IMR-90 (cell line): ENCODE results near the gene ADGRL3. TPM values are rescaled to one million over a fixed set of nuclear protein-coding genes. Genes with fewer than 3 reads are reported as not detected.

Experiments
- ATAC-seq: fragments of 200-7000 bp; cut with Tn5 transposase; 2 replicates; pipeline ENCODE4 v1.9.1; 2020; ENCODE audit warnings: low read depth, mild to moderate bottlenecking, moderate library complexity
- BruUV-seq: library from RNA; stranded (reverse); fragments of 400-500 nt; replicated peaks from 2 replicates; lab custom pipeline; 2021; lab: Mats Ljungman, UMichigan
- CTCF ChIA-PET: fragments of 300-600 bp; formaldehyde crosslinking; extraction: SDS; loops from one replicate; lab custom pipeline; 2021; ENCODE audit warnings: antibody characterized with exemption; lab: Yijun Ruan, JAX
- POLR2A ChIA-PET: fragments of 300-600 bp; sonication (Branson Sonifier 250); formaldehyde crosslinking; loops from one replicate; lab custom pipeline; 2022; ENCODE audit warnings: antibody characterized with exemption; ENCODE audit not compliant: unreplicated experiment; lab: Charles Lee
- DNase-seq: peaks from one replicate; pipeline ENCODE4 v3.0.0; 2013
- H2AFZ ChIP-seq: replicated peaks from 2 replicates; pipeline ENCODE3; 2013; ENCODE audit warnings: low read length, mild to moderate bottlenecking; ENCODE audit not compliant: poor library complexity
- H2AK5ac ChIP-seq: 2 replicates; pipeline ENCODE4 v1.6.1; 2013; ENCODE audit warnings: low read depth, low read length, inconsistent platforms
- H2AK9ac ChIP-seq: replicated peaks from 2 replicates; pipeline ENCODE3; 2013; ENCODE audit warnings: mild to moderate bottlenecking, low read depth, low read length, moderate library complexity; ENCODE audit not compliant: poor library complexity
- H2BK120ac ChIP-seq: 2 replicates; pipeline ENCODE4 v1.6.1; 2013; ENCODE audit warnings: low read depth, low read length, inconsistent platforms
- H2BK15ac ChIP-seq: 3 replicates; pipeline ENCODE4 v1.6.1; 2013; ENCODE audit warnings: low read depth, low read length, inconsistent platforms
- H2BK20ac ChIP-seq: 2 replicates; pipeline ENCODE4 v1.6.1; 2013; ENCODE audit warnings: low read depth, mild to moderate bottlenecking, inconsistent platforms, low read length, moderate library complexity
- H2BK5ac ChIP-seq: 2 replicates; pipeline ENCODE4 v1.6.1; 2013; ENCODE audit warnings: mild to moderate bottlenecking, low read depth, low read length, inconsistent platforms; ENCODE audit not compliant: poor library complexity, severe bottlenecking
- H3K14ac ChIP-seq: replicated peaks from 2 replicates; pipeline ENCODE4 v1.6.1; 2013; ENCODE audit warnings: low read depth, low read length, inconsistent platforms
- H3K18ac ChIP-seq: 2 replicates; pipeline ENCODE4 v1.6.1; 2013; ENCODE audit warnings: low read depth, low read length, control low read depth
- H3K23ac ChIP-seq: 2 replicates; pipeline ENCODE4 v1.6.1; 2013; ENCODE audit warnings: low read depth, low read length, inconsistent platforms
- H3K27ac ChIP-seq: 2 replicates; pipeline ENCODE4 v1.5.1; 2013; ENCODE audit warnings: mild to moderate bottlenecking, control low read depth, low read length; ENCODE audit not compliant: insufficient read depth
- H3K27me3 ChIP-seq: 2 replicates; pipeline ENCODE4 v1.6.1; 2013; ENCODE audit warnings: low read length; ENCODE audit not compliant: control insufficient read depth, insufficient read depth
- H3K36me3 ChIP-seq: 2 replicates; pipeline ENCODE4 v1.6.1; 2013; ENCODE audit warnings: low read length, mixed read lengths; ENCODE audit not compliant: control insufficient read depth, insufficient read depth
- H3K4ac ChIP-seq: 2 replicates; pipeline ENCODE4 v1.6.1; 2013; ENCODE audit warnings: low read depth, low read length, inconsistent platforms
- H3K4me1 ChIP-seq: 2 replicates; pipeline ENCODE4 v1.6.1; 2013; ENCODE audit warnings: low read length, mixed read lengths; ENCODE audit not compliant: control insufficient read depth, insufficient read depth
- H3K4me2 ChIP-seq: 2 replicates; pipeline ENCODE4 v1.6.1; 2013; ENCODE audit warnings: low read depth, mild to moderate bottlenecking, control low read depth, low read length, moderate library complexity
- H3K4me3 ChIP-seq: 2 replicates; pipeline ENCODE4 v1.5.1; 2013; ENCODE audit warnings: low read depth, mild to moderate bottlenecking, control low read depth, low read length, moderate library complexity; ENCODE audit not compliant: insufficient read depth
- H3K56ac ChIP-seq: 2 replicates; pipeline ENCODE4 v1.6.1; 2013; ENCODE audit warnings: low read length, inconsistent platforms; ENCODE audit not compliant: insufficient read depth; ENCODE audit errors: extremely low read depth
- H3K79me1 ChIP-seq, 2 experiments: 2 replicates each; pipeline ENCODE4 v1.6.1; 2013; ENCODE audit warnings: low read length in 2 of 2, inconsistent platforms in 1 of 2, low read depth in 1 of 2
- H3K9ac ChIP-seq: 2 replicates; pipeline ENCODE4 v1.6.1; 2013; ENCODE audit warnings: low read depth, low read length, control low read depth
- H3K9me1 ChIP-seq: 2 replicates; pipeline ENCODE4 v1.6.1; 2013; ENCODE audit warnings: low read length, inconsistent platforms; ENCODE audit not compliant: insufficient read depth
- H3K9me3 ChIP-seq: 2 replicates; pipeline ENCODE4 v1.6.1; 2013; ENCODE audit warnings: low read length; ENCODE audit not compliant: control insufficient read depth, insufficient read depth
- H4K20me1 ChIP-seq: 2 replicates; pipeline ENCODE4 v1.6.1; 2013; ENCODE audit warnings: low read length, inconsistent platforms; ENCODE audit not compliant: insufficient read depth
- H4K5ac ChIP-seq: 2 replicates; pipeline ENCODE4 v1.6.1; 2013; ENCODE audit warnings: mild to moderate bottlenecking, low read depth, low read length, control low read depth
- H4K8ac ChIP-seq, 2 experiments: 2 replicates each; pipeline ENCODE4 v1.6.1; 2013; ENCODE audit warnings: low read depth in 2 of 2, low read length in 2 of 2, control low read depth in 1 of 2, inconsistent platforms in 1 of 2
- H4K91ac ChIP-seq: 2 replicates; pipeline ENCODE4 v1.6.1; 2013; ENCODE audit warnings: low read depth, low read length, inconsistent platforms; ENCODE audit not compliant: insufficient read depth
- BHLHE40 ChIP-seq: fragments of 150-350 bp; IDR thresholded peaks from 2 replicates; pipeline ENCODE4 v1.6.1; 2016; ENCODE audit warnings: mild to moderate bottlenecking, low read depth, low read length
- CEBPB ChIP-seq: IDR thresholded peaks from 2 replicates; pipeline ENCODE4 v1.6.1; 2012; ENCODE audit warnings: low read depth, low read length, improper control_type of control experiment
- CHD1 ChIP-seq: IDR thresholded peaks from 2 replicates; pipeline ENCODE4 v1.6.1; 2012; ENCODE audit warnings: low read depth, low read length, improper control_type of control experiment
- FOS ChIP-seq: fragments of 150-350 bp; IDR thresholded peaks from 2 replicates; pipeline ENCODE4 v1.6.1; 2016; ENCODE audit warnings: low read depth, low read length
- MAFK ChIP-seq: IDR thresholded peaks from 2 replicates; pipeline ENCODE4 v1.6.1; 2012; ENCODE audit warnings: low read depth, low read length, improper control_type of control experiment
- MAZ ChIP-seq: IDR thresholded peaks from 2 replicates; pipeline ENCODE4 v1.6.1; 2012; ENCODE audit warnings: low read depth, mild to moderate bottlenecking, low read length, improper control_type of control experiment, moderate library complexity, borderline replicate concordance
- MXI1 ChIP-seq: IDR thresholded peaks from 2 replicates; pipeline ENCODE4 v1.6.1; 2012; ENCODE audit warnings: low read depth, mild to moderate bottlenecking, low read length, moderate library complexity, borderline replicate concordance
- NFE2L2 ChIP-seq: fragments of 150-350 bp; IDR thresholded peaks from 2 replicates; pipeline ENCODE4 v1.6.1; 2016; ENCODE audit warnings: low read depth, mild to moderate bottlenecking, low read length
- POLR2A ChIP-seq: IDR thresholded peaks from 2 replicates; pipeline ENCODE4 v1.6.1; 2012; ENCODE audit warnings: mild to moderate bottlenecking, low read depth, low read length
- RAD21 ChIP-seq: IDR thresholded peaks from 2 replicates; pipeline ENCODE4 v1.6.1; 2012; ENCODE audit warnings: low read length, improper control_type of control experiment
- RCOR1 ChIP-seq: IDR thresholded peaks from 2 replicates; pipeline ENCODE4 v1.6.1; 2012; ENCODE audit warnings: mild to moderate bottlenecking, low read length, improper control_type of control experiment; ENCODE audit not compliant: insufficient replicate concordance
- RFX5 ChIP-seq: IDR thresholded peaks from 2 replicates; pipeline ENCODE4 v1.8.0; 2012; ENCODE audit warnings: low read depth, mild to moderate bottlenecking, low read length, moderate library complexity
- SMC3 ChIP-seq: fragments of 150-350 bp; IDR thresholded peaks from 2 replicates; pipeline ENCODE4 v1.6.1; 2016; ENCODE audit warnings: low read depth, mild to moderate bottlenecking, antibody characterized with exemption, low read length, moderate library complexity
- WGBS, 2 experiments: methylation state at CpG; one replicate each; pipeline versions ENCODE4 v1.1.5 to v1.1.7; 2013; ENCODE audit warnings: missing lambda C conversion rate in 2 of 2; ENCODE audit not compliant: insufficient read length in 1 of 2; ENCODE audit errors: extremely low coverage in 2 of 2; 5-methylcytosine and 5-hydroxymethylcytosine counted together
- dilution Hi-C: fragments of 300-500 bp; cut with HindIII; formaldehyde crosslinking; loops from one replicate; pipeline ENCODE4 v1.14.3; 2018; ENCODE audit warnings: low sequenced_read_pairs; ENCODE audit not compliant: unreplicated experiment
- in situ Hi-C: fragments of 300-500 bp; cut with MboI; formaldehyde crosslinking; loops from 3 replicates; pipeline ENCODE4 v1.14.3; 2019; ENCODE audit warnings: low sequenced_read_pairs, inconsistent platforms, mixed read lengths
- intact Hi-C: fragments of 100-400 bp; cut with micrococcal nuclease; formaldehyde crosslinking; loops from 2 replicates; pipeline ENCODE4 v1.10.0; 2022
- polyA plus RNA-seq, 3 experiments: library from polyadenylated mRNA; depleted of rRNA; stranded (reverse); fragments of >200 nt; gene quantifications; 2 replicates each; pipeline ENCODE4 v1.2.3, GENCODE V29; 2012; ENCODE audit warnings: low replicate concordance in 1 of 3
- total RNA-seq: library from RNA; depleted of rRNA; stranded (reverse); fragments of >200 nt; gene quantifications from 2 replicates; pipeline ENCODE4 v1.2.3, GENCODE V29; 2012
- TF ChIP-seq, protein P1 (sequence below): fragments of 150-350 bp; IDR thresholded peaks from 2 replicates; pipeline ENCODE4 v1.6.1; 2017; ENCODE audit warnings: mild to moderate bottlenecking, antibody characterized with exemption, low read length, low read depth
- TF ChIP-seq, protein P2 (sequence below): fragments of 150-350 bp; IDR thresholded peaks from 2 replicates; pipeline ENCODE4 v1.6.1; 2016; ENCODE audit warnings: low read depth, mild to moderate bottlenecking, low read length, moderate library complexity, borderline replicate concordance
- TF ChIP-seq, protein P3 (sequence below): conservative IDR thresholded peaks from 2 replicates; pipeline ENCODE4 v1.5.1; 2012; ENCODE audit warnings: mild to moderate bottlenecking, low read depth, low read length, improper control_type of control experiment

Gene ADGRL3
- total and polyA plus RNA-seq, 2 of the 4 experiments (the other 2 are of a cell fraction) = 0.46 to 2.5 TPM

DNA sequence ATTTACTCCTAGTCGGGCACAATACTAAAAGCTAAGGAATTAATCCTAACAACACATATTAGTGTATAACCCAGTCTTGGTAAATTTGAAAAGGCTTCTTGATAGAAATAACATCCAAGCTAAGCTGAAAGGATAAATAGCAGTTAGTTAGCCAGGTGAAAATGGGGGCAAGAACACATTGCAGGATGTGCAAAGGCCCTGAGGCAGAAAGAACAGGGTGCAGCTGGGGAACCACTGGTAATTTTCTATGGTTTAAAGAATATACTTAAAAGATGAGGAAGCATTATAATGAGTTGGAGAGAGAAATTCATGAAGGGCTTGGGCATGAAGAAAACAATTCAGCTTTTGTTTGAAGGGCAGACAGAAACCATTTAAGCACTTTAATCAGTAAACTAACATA, 689.0 kb downstream of the ADGRL3 start:
- H3K9ac ChIP-seq = no peak overlapping the region
- H2BK20ac ChIP-seq = no peak overlapping the region
- no peaks in the 10 kb centered on the region for H3K9me1 ChIP-seq
- H3K56ac ChIP-seq = no peak overlapping the region
- no peaks in the 10 kb centered on the region for H3K36me3 ChIP-seq
- H3K79me1 ChIP-seq = no peaks in the 10 kb centered on the region
- no peaks in the 10 kb centered on the region for H3K27me3 ChIP-seq
- H3K27ac ChIP-seq = no peak overlapping the region
- H2BK5ac ChIP-seq = no peak overlapping the region
- ChIA-PET POLR2A (no interaction called here), CTCF (no interaction called here)
- no peak overlapping the region for H3K23ac ChIP-seq
- H2AFZ ChIP-seq = no peak overlapping the region
- H2BK15ac ChIP-seq = no peak overlapping the region
- H4K91ac ChIP-seq = no peak overlapping the region
- H2AK5ac ChIP-seq = no peak overlapping the region
- ATAC-seq = no peak
- in situ Hi-C loops = no loop called here
- no CpG with 5 or more reads among the region's 1 CpG for WGBS, 2 experiments
- H3K14ac ChIP-seq = no peak overlapping the region
- DNase-seq = no peak
- dilution Hi-C loops = no loop called here
- H3K4me2 ChIP-seq = no peak overlapping the region
- intact Hi-C loops = no loop called here
- H3K4ac ChIP-seq = no peak overlapping the region
- H3K9me3 ChIP-seq = no peaks in the 10 kb centered on the region
- TF ChIP-seq NFE2L2 = no peak
- TF ChIP-seq SMC3 = no peak
- no peak for TF ChIP-seq CHD1
- TF ChIP-seq, protein P1, sequence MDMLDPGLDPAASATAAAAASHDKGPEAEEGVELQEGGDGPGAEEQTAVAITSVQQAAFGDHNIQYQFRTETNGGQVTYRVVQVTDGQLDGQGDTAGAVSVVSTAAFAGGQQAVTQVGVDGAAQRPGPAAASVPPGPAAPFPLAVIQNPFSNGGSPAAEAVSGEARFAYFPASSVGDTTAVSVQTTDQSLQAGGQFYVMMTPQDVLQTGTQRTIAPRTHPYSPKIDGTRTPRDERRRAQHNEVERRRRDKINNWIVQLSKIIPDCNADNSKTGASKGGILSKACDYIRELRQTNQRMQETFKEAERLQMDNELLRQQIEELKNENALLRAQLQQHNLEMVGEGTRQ = no peak
- TF ChIP-seq MAFK = no peak
- TF ChIP-seq, protein P2, sequence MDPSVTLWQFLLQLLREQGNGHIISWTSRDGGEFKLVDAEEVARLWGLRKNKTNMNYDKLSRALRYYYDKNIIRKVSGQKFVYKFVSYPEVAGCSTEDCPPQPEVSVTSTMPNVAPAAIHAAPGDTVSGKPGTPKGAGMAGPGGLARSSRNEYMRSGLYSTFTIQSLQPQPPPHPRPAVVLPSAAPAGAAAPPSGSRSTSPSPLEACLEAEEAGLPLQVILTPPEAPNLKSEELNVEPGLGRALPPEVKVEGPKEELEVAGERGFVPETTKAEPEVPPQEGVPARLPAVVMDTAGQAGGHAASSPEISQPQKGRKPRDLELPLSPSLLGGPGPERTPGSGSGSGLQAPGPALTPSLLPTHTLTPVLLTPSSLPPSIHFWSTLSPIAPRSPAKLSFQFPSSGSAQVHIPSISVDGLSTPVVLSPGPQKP = no peak
- no peak for TF ChIP-seq RAD21
- no peak for TF ChIP-seq POLR2A
- no peak for TF ChIP-seq RCOR1
- no peak for TF ChIP-seq MXI1
- TF ChIP-seq FOS = no peak
- TF ChIP-seq, protein P3, sequence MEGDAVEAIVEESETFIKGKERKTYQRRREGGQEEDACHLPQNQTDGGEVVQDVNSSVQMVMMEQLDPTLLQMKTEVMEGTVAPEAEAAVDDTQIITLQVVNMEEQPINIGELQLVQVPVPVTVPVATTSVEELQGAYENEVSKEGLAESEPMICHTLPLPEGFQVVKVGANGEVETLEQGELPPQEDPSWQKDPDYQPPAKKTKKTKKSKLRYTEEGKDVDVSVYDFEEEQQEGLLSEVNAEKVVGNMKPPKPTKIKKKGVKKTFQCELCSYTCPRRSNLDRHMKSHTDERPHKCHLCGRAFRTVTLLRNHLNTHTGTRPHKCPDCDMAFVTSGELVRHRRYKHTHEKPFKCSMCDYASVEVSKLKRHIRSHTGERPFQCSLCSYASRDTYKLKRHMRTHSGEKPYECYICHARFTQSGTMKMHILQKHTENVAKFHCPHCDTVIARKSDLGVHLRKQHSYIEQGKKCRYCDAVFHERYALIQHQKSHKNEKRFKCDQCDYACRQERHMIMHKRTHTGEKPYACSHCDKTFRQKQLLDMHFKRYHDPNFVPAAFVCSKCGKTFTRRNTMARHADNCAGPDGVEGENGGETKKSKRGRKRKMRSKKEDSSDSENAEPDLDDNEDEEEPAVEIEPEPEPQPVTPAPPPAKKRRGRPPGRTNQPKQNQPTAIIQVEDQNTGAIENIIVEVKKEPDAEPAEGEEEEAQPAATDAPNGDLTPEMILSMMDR = no peak
- TF ChIP-seq RFX5 = no peak
- no peak for TF ChIP-seq BHLHE40
- no peak for TF ChIP-seq CEBPB
- TF ChIP-seq MAZ = no peak
- no peak overlapping the region for H4K5ac ChIP-seq
- H3K4me3 ChIP-seq = no peak overlapping the region
- no peak overlapping the region for H2BK120ac ChIP-seq
- no peak overlapping the region for H3K18ac ChIP-seq
- no peaks in the 10 kb centered on the region for H4K20me1 ChIP-seq
- no peaks in the 10 kb centered on the region for H3K4me1 ChIP-seq
- no peak overlapping the region for H4K8ac ChIP-seq
- BruUV-seq = no TSS peak
- no peak overlapping the region for H2AK9ac ChIP-seq
